ENCODE data around the gene TPCN1. TPM values are rescaled to one million over a fixed set of nuclear protein-coding genes. Genes with fewer than 3 reads are reported as not detected.

Gene TPCN1
- total RNA-seq, 1 donor from 2014 or later = 128 TPM

- intact Hi-C loops (cut with DNase I) = loop anchor here (5.0 to 10.0 kb wide), 2 partner anchors 112 to 604 kb away; partner anchors contain the start of gene SDSL
- DNase-seq (no peak), ATAC-seq (ENCODE audit: poor library complexity) (no peak)
Observed at GRCh38 chr12:113310489-113310888, 89.2 kb downstream of the TPCN1 start.

- DNase-seq (no peak), ATAC-seq (ENCODE audit: poor library complexity) (no peak)
- intact Hi-C loops (cut with DNase I) = loop anchor here (5.0 to 10.0 kb wide), 2 partner anchors 108 to 601 kb away; partner anchors contain the start of gene SDSL
Observed at GRCh38 chr12:113314121-113314529, 92.9 kb downstream of the TPCN1 start.

GRCh38 chr12:113315358-113315757 is 94.1 kb downstream of the TPCN1 start:
- DNase-seq = no peak
- no peak for ATAC-seq (ENCODE audit: poor library complexity)
- intact Hi-C loops (cut with DNase I) = loop anchor here (10.0 kb wide), 1 partner anchor 599 kb away; no protein-coding TSS in a partner anchor

GRCh38 chr12:113316155-113316554 is 94.9 kb downstream of the TPCN1 start:
- DNase-seq (no peak), ATAC-seq (ENCODE audit: poor library complexity) (no peak)
- intact Hi-C loops (cut with DNase I) = loop anchor here (10.0 kb wide), 1 partner anchor 599 kb away; no protein-coding TSS in a partner anchor

- intact Hi-C loops (cut with DNase I) = loop anchor here (10.0 kb wide), 1 partner anchor 598 kb away; no protein-coding TSS in a partner anchor
- no peak for ATAC-seq (ENCODE audit: poor library complexity)
Observed at GRCh38 chr12:113317122-113317521, 95.9 kb downstream of the TPCN1 start.

GRCh38 chr12:113318046-113318656 is 96.9 kb downstream of the TPCN1 start:
- no peak for ATAC-seq (ENCODE audit: poor library complexity)
- no peak for DNase-seq
- intact Hi-C loops (cut with DNase I) = loop anchor here (10.0 kb wide), 1 partner anchor 597 kb away; no protein-coding TSS in a partner anchor

More at GRCh38 chr12:113317122-113317521, 95.9 kb downstream of the TPCN1 start:
- no peak for DNase-seq

GRCh38 chr12:113318900-113319628 is 97.8 kb downstream of the TPCN1 start:
- intact Hi-C loops (cut with DNase I) = loop anchor here (10.0 kb wide), 1 partner anchor 596 kb away; no protein-coding TSS in a partner anchor
- DNase-seq = no peak
- ATAC-seq (ENCODE audit: poor library complexity) = no peak

GRCh38 chr12:113320401-113320800 is 99.1 kb downstream of the TPCN1 start:
- DNase-seq (no peak), ATAC-seq (ENCODE audit: poor library complexity) (no peak)
- intact Hi-C loops (cut with DNase I) = no loop called here

GRCh38 chr12:113322343-113322742 is 101.1 kb downstream of the TPCN1 start:
- intact Hi-C loops (cut with DNase I) = no loop called here
- ATAC-seq (ENCODE audit: poor library complexity) (no peak), DNase-seq (no peak)

GRCh38 chr12:113325916-113326315 is 104.7 kb downstream of the TPCN1 start:
- intact Hi-C loops (cut with DNase I) = no loop called here
- peak; percentile 77 for ATAC-seq (ENCODE audit: poor library complexity)
- DNase-seq = peak; percentile 80

- no peak for DNase-seq
- ATAC-seq (ENCODE audit: poor library complexity) = peak; percentile 43
- intact Hi-C loops (cut with DNase I) = no loop called here
Observed at GRCh38 chr12:113326775-113327395, 105.6 kb downstream of the TPCN1 start.

GRCh38 chr12:113328368-113328889 is 107.2 kb downstream of the TPCN1 start:
- intact Hi-C loops (cut with DNase I) = no loop called here
- no peak for DNase-seq
- no peak for ATAC-seq (ENCODE audit: poor library complexity)

GRCh38 chr12:113329022-113329790 is 107.9 kb downstream of the TPCN1 start:
- intact Hi-C loops (cut with DNase I) = no loop called here
- ATAC-seq (ENCODE audit: poor library complexity) (no peak), DNase-seq (no peak)

- ATAC-seq (ENCODE audit: poor library complexity) (no peak), DNase-seq (no peak)
- intact Hi-C loops (cut with DNase I) = no loop called here
Observed at GRCh38 chr12:113329791-113330417, 108.6 kb downstream of the TPCN1 start.

- intact Hi-C loops (cut with DNase I) = no loop called here
- DNase-seq = no peak
- ATAC-seq (ENCODE audit: poor library complexity) = no peak
Observed at GRCh38 chr12:113330505-113330904, 109.2 kb downstream of the TPCN1 start.

GRCh38 chr12:113332688-113333417 is 111.6 kb downstream of the TPCN1 start:
- intact Hi-C loops (cut with DNase I) = no loop called here
- DNase-seq (peak; percentile 55), ATAC-seq (ENCODE audit: poor library complexity) (no peak)

- DNase-seq (no peak), ATAC-seq (ENCODE audit: poor library complexity) (no peak)
- intact Hi-C loops (cut with DNase I) = no loop called here
Observed at GRCh38 chr12:113333418-113333750, 112.1 kb downstream of the TPCN1 start.

Measured in Right ventricle myocardium superior (tissue), 1 donor.